Activated T-helper 1 cell treated with anti-CD3 and anti-CD28 coated beads, Interleukin-12 subunit alpha, Interleukin-12 subunit beta, Interleukin-2, Interleukin-4 antibody, amounts not matched to agents 30 ng/mL and 10 ng/mL and 1 ng/mL, durations not matched to agents 14 hours and 24 hours and 36 hours (primary cell): ENCODE measurements around the gene FAM20C. TPM values are rescaled to one million over a fixed set of nuclear protein-coding genes. Genes with fewer than 3 reads are reported as not detected.

Experiments
- DNase-seq: peaks from one replicate; pipeline ENCODE4 v3.0.0; 2021; ENCODE audit warnings: low spot score
- H3K27ac Mint-ChIP-seq: one replicate; pipeline ENCODE4 v1.8.0; 2021; ENCODE audit warnings: mild to moderate bottlenecking, mixed read lengths
- H3K27me3 Mint-ChIP-seq: one replicate; pipeline ENCODE4 v1.8.0; 2022; ENCODE audit warnings: mild to moderate bottlenecking, moderate library complexity, mixed read lengths; ENCODE audit not compliant: insufficient read depth
- H3K36me3 Mint-ChIP-seq: one replicate; pipeline ENCODE4 v1.8.0; 2021; ENCODE audit warnings: low read depth, mixed read lengths
- H3K4me1 Mint-ChIP-seq: one replicate; pipeline ENCODE4 v1.8.0; 2021; ENCODE audit warnings: low read depth, mixed read lengths
- H3K4me3 Mint-ChIP-seq: one replicate; pipeline ENCODE4 v1.8.0; 2021; ENCODE audit warnings: mild to moderate bottlenecking, moderate library complexity, mixed read lengths
- H3K9me3 Mint-ChIP-seq: one replicate; pipeline ENCODE4 v1.8.0; 2021; ENCODE audit warnings: mixed read lengths
- intact Hi-C: fragments of 100-400 bp; cut with micrococcal nuclease; formaldehyde crosslinking; loops from one replicate; pipeline ENCODE4 v1.15.1; 2024
- total RNA-seq: library from RNA; stranded (reverse); gene quantifications from 2 replicates; pipeline ENCODE4 v1.2.3, GENCODE V29; 2022

Gene FAM20C
- total RNA-seq, 1 donor from 2014 or later, result 0.34 TPM

GRCh38 chr7:207418-208129 lies 15.2 kb downstream of the FAM20C start:
- intact Hi-C loops, result no loop called here
- Mint-ChIP-seq H3K27me3 (no peaks in the 10 kb centered on the region), H3K36me3 (no peaks in the 10 kb centered on the region), H3K9me3 (no peaks in the 10 kb centered on the region), H3K27ac (no peak overlapping the region), H3K4me3 (no peak overlapping the region), H3K4me1 (no peaks in the 10 kb centered on the region)
- DNase-seq, result no peak

DNA sequence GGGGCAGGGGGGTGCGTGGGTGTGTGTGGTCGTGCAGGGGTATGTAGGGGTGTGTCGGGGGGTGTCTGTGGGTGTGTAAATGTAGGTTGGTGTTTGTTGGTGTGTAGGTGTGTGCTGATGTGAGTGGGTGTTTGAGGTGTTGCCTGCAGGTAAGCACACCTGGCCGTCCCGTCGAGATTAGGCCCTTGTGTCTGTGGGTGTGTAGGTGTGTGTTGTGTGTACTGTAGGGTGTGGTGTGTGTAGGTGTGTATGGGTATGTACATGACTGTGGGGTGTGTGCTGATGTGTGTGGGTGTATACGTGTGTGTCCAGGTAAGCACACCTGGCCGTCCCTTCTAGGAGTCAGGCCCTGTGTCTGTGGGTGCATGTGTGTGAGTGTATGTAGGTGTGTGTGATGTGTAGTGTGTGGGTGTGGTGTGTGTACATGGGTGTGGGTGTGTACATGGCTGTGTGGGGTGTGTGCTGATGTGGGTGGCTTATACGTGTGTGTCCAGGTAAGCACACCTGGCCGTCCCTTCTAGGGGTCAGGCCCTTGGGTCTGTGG lies 15.8 kb downstream of the FAM20C start:
- no peak overlapping the region for H3K4me3 Mint-ChIP-seq
- DNase-seq, result no peak
- H3K27ac Mint-ChIP-seq, result no peak overlapping the region
- intact Hi-C loops, result no loop called here
- H3K27me3 Mint-ChIP-seq, result no peaks in the 10 kb centered on the region
- H3K9me3 Mint-ChIP-seq, result no peaks in the 10 kb centered on the region
- H3K36me3 Mint-ChIP-seq, result no peaks in the 10 kb centered on the region
- no peaks in the 10 kb centered on the region for H3K4me1 Mint-ChIP-seq

DNA sequence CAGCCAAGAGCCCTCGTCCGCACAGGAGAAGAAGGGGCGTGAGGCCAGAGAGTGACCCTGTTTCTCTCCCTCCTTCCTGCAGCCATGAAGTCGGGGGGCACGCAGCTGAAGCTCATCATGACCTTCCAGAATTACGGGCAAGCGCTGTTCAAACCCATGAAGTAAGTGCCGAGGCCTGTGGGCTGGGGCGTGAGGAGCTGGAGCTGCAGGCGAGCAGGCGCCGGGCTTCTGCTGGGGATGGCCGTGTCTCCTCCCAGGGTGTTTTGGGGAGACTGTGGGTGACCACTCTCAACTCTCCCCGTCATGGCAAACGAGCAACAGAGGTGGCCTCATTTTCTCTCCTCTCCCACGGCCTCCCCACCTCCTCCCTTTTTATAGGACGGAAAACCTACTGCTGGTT lies 16.4 kb downstream of the FAM20C start:
- no peak overlapping the region for H3K27ac Mint-ChIP-seq
- no peak for DNase-seq
- no peaks in the 10 kb centered on the region for H3K4me1 Mint-ChIP-seq
- no peaks in the 10 kb centered on the region for H3K27me3 Mint-ChIP-seq
- no peaks in the 10 kb centered on the region for H3K36me3 Mint-ChIP-seq
- no peak overlapping the region for H3K4me3 Mint-ChIP-seq
- intact Hi-C loops, result no loop called here
- no peaks in the 10 kb centered on the region for H3K9me3 Mint-ChIP-seq

DNA sequence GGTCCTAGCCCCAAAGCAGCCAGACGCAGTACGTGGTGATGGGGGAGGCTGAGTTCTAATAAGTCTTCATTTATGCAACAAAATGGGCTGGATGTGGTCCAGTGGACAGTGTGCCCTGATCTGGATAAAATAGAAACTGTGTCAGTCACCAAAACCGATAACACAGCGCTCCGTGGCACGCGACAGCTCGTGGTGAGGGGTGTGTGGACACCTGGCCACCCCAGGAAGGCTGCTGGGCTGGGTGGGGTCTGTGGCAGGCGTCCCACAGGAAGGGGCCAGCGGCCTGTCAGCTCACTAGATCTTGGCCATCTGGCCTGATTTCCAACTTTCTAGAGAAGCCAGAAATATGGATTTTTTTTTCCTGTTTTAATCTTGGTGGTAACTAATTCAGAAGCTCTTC lies 17.0 kb downstream of the FAM20C start:
- intact Hi-C loops, result no loop called here
- Mint-ChIP-seq H3K27ac (no peak overlapping the region), H3K9me3 (no peaks in the 10 kb centered on the region), H3K4me1 (no peaks in the 10 kb centered on the region), H3K36me3 (no peaks in the 10 kb centered on the region), H3K4me3 (no peak overlapping the region), H3K27me3 (no peaks in the 10 kb centered on the region)
- no peak for DNase-seq

- DNase-seq, result no peak
- Mint-ChIP-seq H3K4me3 (no peak overlapping the region), H3K27me3 (no peaks in the 10 kb centered on the region), H3K9me3 (no peaks in the 10 kb centered on the region), H3K27ac (no peak overlapping the region), H3K4me1 (no peaks in the 10 kb centered on the region), H3K36me3 (no peaks in the 10 kb centered on the region)
- intact Hi-C loops, result no loop called here
Observed at GRCh38 chr7:209906-210305, 17.5 kb downstream of the FAM20C start.

- no peak for DNase-seq
- intact Hi-C loops, result no loop called here
- Mint-ChIP-seq H3K27ac (no peak overlapping the region), H3K4me3 (no peak overlapping the region), H3K27me3 (no peaks in the 10 kb centered on the region), H3K36me3 (no peaks in the 10 kb centered on the region), H3K4me1 (no peaks in the 10 kb centered on the region), H3K9me3 (no peaks in the 10 kb centered on the region)
Observed at GRCh38 chr7:210401-210925, 18.1 kb downstream of the FAM20C start.

- H3K4me1 Mint-ChIP-seq, result no peaks in the 10 kb centered on the region
- H3K9me3 Mint-ChIP-seq, result no peaks in the 10 kb centered on the region
Observed at GRCh38 chr7:211033-211714, 18.8 kb downstream of the FAM20C start.

GRCh38 chr7:211715-212058 lies 19.3 kb downstream of the FAM20C start:
- H3K36me3 Mint-ChIP-seq, result no peaks in the 10 kb centered on the region
- no peaks in the 10 kb centered on the region for H3K9me3 Mint-ChIP-seq
- no peaks in the 10 kb centered on the region for H3K4me1 Mint-ChIP-seq
- intact Hi-C loops, result no loop called here
- no peaks in the 10 kb centered on the region for H3K27me3 Mint-ChIP-seq
- H3K4me3 Mint-ChIP-seq, result no peak overlapping the region
- no peak overlapping the region for H3K27ac Mint-ChIP-seq
- DNase-seq, result no peak

More at GRCh38 chr7:211033-211714, 18.8 kb downstream of the FAM20C start:
- intact Hi-C loops, result no loop called here
- H3K27ac Mint-ChIP-seq, result no peak overlapping the region
- H3K4me3 Mint-ChIP-seq, result no peak overlapping the region
- no peaks in the 10 kb centered on the region for H3K27me3 Mint-ChIP-seq
- no peaks in the 10 kb centered on the region for H3K36me3 Mint-ChIP-seq
- DNase-seq, result no peak

- intact Hi-C loops, result no loop called here
- no peak overlapping the region for H3K4me3 Mint-ChIP-seq
- no peak for DNase-seq
- no peaks in the 10 kb centered on the region for H3K36me3 Mint-ChIP-seq
- H3K4me1 Mint-ChIP-seq, result no peaks in the 10 kb centered on the region
- no peaks in the 10 kb centered on the region for H3K9me3 Mint-ChIP-seq
- H3K27me3 Mint-ChIP-seq, result no peaks in the 10 kb centered on the region
- no peak overlapping the region for H3K27ac Mint-ChIP-seq
Observed at GRCh38 chr7:212754-213153, 20.4 kb downstream of the FAM20C start.

DNA sequence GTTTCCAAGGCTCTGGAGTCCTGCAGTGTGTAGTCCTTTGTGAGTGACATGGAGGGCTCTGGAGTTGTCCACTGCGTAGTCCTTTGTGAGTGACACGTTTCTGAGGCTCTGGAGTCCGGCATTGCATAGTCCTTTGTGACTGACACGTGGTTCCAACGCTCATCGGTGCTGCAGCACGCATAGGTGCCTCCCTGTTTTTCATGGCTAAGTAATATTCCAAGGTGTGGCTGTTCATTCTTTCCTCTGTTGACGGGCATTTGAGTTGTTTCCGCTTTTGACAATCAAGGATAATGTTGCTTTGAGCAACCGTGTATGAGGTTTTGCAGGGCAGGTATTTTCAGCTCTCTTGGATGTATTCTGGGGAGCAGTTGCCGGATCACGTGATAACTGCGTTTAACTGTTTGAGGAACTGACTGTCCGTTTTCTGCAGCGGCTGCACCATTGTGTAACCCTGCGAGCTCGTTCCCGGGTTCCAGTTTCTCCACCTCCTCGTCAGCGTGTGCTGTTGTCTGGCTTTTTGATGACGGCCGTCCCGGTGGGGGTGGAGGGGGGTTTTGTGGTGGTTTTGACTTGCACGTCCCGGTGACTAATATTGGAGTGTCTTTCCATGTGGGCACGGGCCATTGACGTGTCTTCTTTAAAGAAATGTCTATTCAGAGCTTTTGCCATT lies 21.1 kb downstream of the FAM20C start:
- no peak overlapping the region for H3K4me3 Mint-ChIP-seq
- intact Hi-C loops, result no loop called here
- DNase-seq, result no peak
- H3K9me3 Mint-ChIP-seq, result no peaks in the 10 kb centered on the region
- H3K27me3 Mint-ChIP-seq, result no peaks in the 10 kb centered on the region
- H3K27ac Mint-ChIP-seq, result no peak overlapping the region
- no peaks in the 10 kb centered on the region for H3K4me1 Mint-ChIP-seq
- H3K36me3 Mint-ChIP-seq, result no peaks in the 10 kb centered on the region

DNA sequence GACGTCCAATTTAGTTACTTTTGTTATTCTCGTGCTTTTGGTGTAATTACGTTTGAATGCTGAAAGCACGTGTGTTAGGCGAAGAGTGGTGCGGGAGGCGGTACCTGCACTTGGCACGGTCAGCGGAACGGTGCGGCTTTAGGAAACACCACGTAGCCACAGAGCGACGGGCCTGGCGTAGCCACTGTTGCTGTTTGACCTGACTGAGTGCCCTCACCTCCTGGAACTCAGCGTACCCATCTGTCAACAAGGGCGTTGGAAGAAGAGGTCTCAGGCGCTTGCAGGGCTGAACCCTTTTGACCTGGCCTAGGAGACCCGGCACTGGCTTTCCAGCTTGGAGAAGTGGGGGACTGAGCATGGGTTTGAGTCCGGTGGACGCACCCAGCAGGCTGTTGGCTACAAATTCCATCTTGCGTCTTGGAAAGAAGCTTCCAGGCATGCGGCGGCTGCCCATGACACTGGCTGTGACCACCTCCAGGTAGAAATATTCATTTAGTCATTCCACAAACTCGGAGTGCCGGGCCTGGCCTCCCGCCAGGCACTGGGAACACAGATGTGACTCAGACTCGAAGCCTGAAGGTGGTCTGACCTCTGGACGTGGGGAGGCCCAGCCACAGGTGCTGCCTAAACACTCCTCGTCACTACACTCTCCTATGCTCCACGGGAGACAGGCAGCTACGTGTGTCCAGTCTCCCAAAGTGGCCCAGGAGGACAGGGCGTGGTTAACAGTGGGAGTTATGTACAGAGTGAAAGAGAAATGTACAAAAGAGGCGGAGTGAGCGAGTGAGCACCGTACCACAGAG lies 22.2 kb downstream of the FAM20C start:
- no peak overlapping the region for H3K27ac Mint-ChIP-seq
- H3K4me1 Mint-ChIP-seq, result no peaks in the 10 kb centered on the region
- no peak overlapping the region for H3K4me3 Mint-ChIP-seq
- H3K27me3 Mint-ChIP-seq, result no peaks in the 10 kb centered on the region
- no peak for DNase-seq
- intact Hi-C loops, result no loop called here
- H3K9me3 Mint-ChIP-seq, result no peaks in the 10 kb centered on the region
- no peaks in the 10 kb centered on the region for H3K36me3 Mint-ChIP-seq

- Mint-ChIP-seq H3K36me3 (no peaks in the 10 kb centered on the region), H3K4me3 (no peak overlapping the region), H3K9me3 (no peaks in the 10 kb centered on the region), H3K27me3 (no peaks in the 10 kb centered on the region), H3K4me1 (no peaks in the 10 kb centered on the region), H3K27ac (no peak overlapping the region)
- DNase-seq, result no peak
- intact Hi-C loops, result no loop called here
Observed at GRCh38 chr7:216360-217300, 24.3 kb downstream of the FAM20C start.
